ENCODE measurements around the gene TSPAN1. TPM values are rescaled to one million over a fixed set of nuclear protein-coding genes. Genes with fewer than 3 reads are reported as not detected.

Gene TSPAN1
- total RNA-seq, 1 experiment from 2014 or later = not detected

GRCh38 chr1:46187106-46187869 is 12.4 kb downstream of the TSPAN1 start:
- Histone ChIP-seq H3K27me3 (replicated peaks) (no peaks in the 10 kb centered on the region), H3K27ac (no peak overlapping the region), H3K4me3 (no peak overlapping the region), H3K9me3 (replicated peaks) (no peaks in the 10 kb centered on the region), H3K4me1 (replicated peaks) (peaks cover 18% of the 10 kb centered on the region), H3K36me3 (peaks cover 47% of the 10 kb centered on the region)
- DNase-seq (ENCODE audit: low read depth in 1 of 2, low spot score in 2 of 2) = no peak

DNA sequence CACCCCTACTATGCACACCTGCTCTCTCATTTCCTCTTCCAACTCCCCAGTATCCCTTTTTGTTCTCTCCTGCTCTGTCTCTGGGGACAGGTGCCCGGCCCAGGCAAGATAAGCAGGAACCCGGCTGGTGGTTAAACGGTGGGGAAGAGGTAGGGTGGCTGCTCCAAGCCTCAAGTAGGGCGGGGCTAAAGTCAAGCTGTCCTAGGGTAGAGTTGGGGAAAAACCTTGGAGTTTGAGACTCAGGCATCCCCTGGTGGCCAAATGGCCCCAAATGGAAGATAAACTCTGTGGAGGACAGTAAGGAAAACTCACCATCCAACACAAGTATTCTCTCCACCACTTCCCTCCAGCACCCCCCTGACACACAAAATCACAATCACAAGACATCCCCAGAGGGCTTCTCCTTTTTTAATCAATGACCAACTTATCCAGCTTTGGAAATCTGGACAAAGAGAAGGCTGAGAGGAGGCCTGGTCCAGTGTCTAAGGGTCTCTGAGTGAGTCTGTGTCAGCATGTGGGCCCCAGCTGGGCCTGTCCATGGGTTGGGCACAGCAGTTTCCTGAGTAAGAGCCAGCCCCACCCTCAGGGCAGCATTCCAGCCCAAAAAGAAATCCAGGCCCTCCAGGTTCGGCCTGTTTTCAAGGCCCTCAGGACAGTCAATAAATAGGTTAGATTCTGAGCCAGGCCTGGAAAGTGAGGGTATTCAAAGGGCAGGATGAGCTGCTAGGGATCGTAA is 13.6 kb downstream of the TSPAN1 start:
- H3K9me3 ChIP-seq (replicated peaks) = no peaks in the 10 kb centered on the region
- DNase-seq (ENCODE audit: low read depth in 1 of 2, low spot score in 2 of 2) = no peak
- H3K27me3 ChIP-seq (replicated peaks) = no peaks in the 10 kb centered on the region
- H3K27ac ChIP-seq = no peak overlapping the region
- no peak overlapping the region for H3K4me3 ChIP-seq
- peaks cover 58% of the 10 kb centered on the region for H3K36me3 ChIP-seq
- H3K4me1 ChIP-seq (replicated peaks) = peaks cover 7% of the 10 kb centered on the region

- Histone ChIP-seq H3K4me1 (replicated peaks) (no peaks in the 10 kb centered on the region), H3K4me3 (no peak overlapping the region), H3K27ac (no peak overlapping the region), H3K9me3 (replicated peaks) (no peaks in the 10 kb centered on the region), H3K36me3 (peaks cover 68% of the 10 kb centered on the region), H3K27me3 (replicated peaks) (no peaks in the 10 kb centered on the region)
- no peak for DNase-seq (ENCODE audit: low read depth in 1 of 2, low spot score in 2 of 2)
These were observed 15.7 kb downstream of the TSPAN1 start for GRCh38 chr1:46190539-46190938.

DNA sequence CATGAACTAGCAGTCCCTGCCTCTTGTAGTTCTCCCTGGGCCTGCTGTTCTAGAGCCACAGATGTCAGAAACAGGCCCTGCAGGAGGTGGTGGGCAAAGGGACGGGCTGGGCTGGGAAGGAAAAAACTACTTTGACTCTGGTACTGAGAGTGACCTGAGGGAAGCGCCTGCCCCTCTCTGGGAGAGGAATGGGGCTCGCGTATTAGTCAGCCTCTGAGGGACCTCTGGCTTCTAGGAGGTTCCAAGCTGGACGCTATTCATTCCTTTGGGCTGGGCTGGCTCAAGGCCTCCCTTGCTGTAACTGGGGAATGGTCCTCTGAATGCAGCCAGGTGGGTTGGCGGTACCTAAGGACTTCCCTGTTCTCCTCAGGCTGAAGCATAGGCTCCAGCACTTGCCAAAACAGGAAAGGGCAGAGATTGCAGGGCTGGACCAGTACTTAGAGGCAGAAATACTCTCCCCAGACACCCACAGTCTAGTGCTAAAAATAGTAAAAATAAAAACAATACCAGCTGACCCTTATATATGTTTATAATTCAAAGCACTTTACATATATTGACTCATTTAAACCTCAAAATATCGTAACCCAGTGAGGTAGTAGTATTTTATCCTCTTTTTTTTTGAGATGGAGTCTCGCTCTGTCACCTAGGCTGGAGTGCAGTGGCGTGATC is 16.3 kb downstream of the TSPAN1 start:
- Histone ChIP-seq H3K9me3 (replicated peaks) (no peaks in the 10 kb centered on the region), H3K27ac (no peak overlapping the region), H3K36me3 (peaks cover 70% of the 10 kb centered on the region), H3K4me1 (replicated peaks) (no peaks in the 10 kb centered on the region), H3K4me3 (no peak overlapping the region), H3K27me3 (replicated peaks) (no peaks in the 10 kb centered on the region)
- no peak for DNase-seq (ENCODE audit: low read depth in 1 of 2, low spot score in 2 of 2)

- Histone ChIP-seq H3K4me3 (no peak overlapping the region), H3K36me3 (peaks cover 75% of the 10 kb centered on the region), H3K9me3 (replicated peaks) (no peaks in the 10 kb centered on the region), H3K4me1 (replicated peaks) (peaks cover 1% of the 10 kb centered on the region), H3K27ac (no peak overlapping the region), H3K27me3 (replicated peaks) (no peaks in the 10 kb centered on the region)
- DNase-seq (ENCODE audit: low read depth in 1 of 2, low spot score in 2 of 2) = no peak
These were observed 17.3 kb downstream of the TSPAN1 start for GRCh38 chr1:46192171-46192570.

GRCh38 chr1:46193285-46193684 is 18.4 kb downstream of the TSPAN1 start:
- no peak overlapping the region for H3K4me3 ChIP-seq
- H3K4me1 ChIP-seq (replicated peaks) = peaks cover 10% of the 10 kb centered on the region
- H3K36me3 ChIP-seq = peaks cover 69% of the 10 kb centered on the region
- no peak for DNase-seq (ENCODE audit: low read depth in 1 of 2, low spot score in 2 of 2)
- H3K27ac ChIP-seq = no peak overlapping the region
- H3K27me3 ChIP-seq (replicated peaks) = no peaks in the 10 kb centered on the region
- H3K9me3 ChIP-seq (replicated peaks) = no peaks in the 10 kb centered on the region

GRCh38 chr1:46193984-46194570 is 19.2 kb downstream of the TSPAN1 start:
- Histone ChIP-seq H3K4me3 (no peak overlapping the region), H3K36me3 (peaks cover 63% of the 10 kb centered on the region), H3K27me3 (replicated peaks) (no peaks in the 10 kb centered on the region), H3K9me3 (replicated peaks) (no peaks in the 10 kb centered on the region), H3K27ac (no peak overlapping the region), H3K4me1 (replicated peaks) (peaks cover 17% of the 10 kb centered on the region)
- DNase-seq (ENCODE audit: low read depth in 1 of 2, low spot score in 2 of 2) = no peak

- no peak for DNase-seq (ENCODE audit: low read depth in 1 of 2, low spot score in 2 of 2)
- H3K27me3 ChIP-seq (replicated peaks) = no peaks in the 10 kb centered on the region
- peaks cover 57% of the 10 kb centered on the region for H3K36me3 ChIP-seq
- H3K9me3 ChIP-seq (replicated peaks) = no peaks in the 10 kb centered on the region
- no peak overlapping the region for H3K4me3 ChIP-seq
- H3K4me1 ChIP-seq (replicated peaks) = peaks cover 19% of the 10 kb centered on the region
- no peak overlapping the region for H3K27ac ChIP-seq
These were observed 19.8 kb downstream of the TSPAN1 start for GRCh38 chr1:46194641-46195193.

- peaks cover 42% of the 10 kb centered on the region for H3K36me3 ChIP-seq
- no peak overlapping the region for H3K4me3 ChIP-seq
- no peaks in the 10 kb centered on the region for H3K27me3 ChIP-seq (replicated peaks)
- H3K9me3 ChIP-seq (replicated peaks) = no peaks in the 10 kb centered on the region
- DNase-seq (ENCODE audit: low read depth in 1 of 2, low spot score in 2 of 2) = no peak
- H3K4me1 ChIP-seq (replicated peaks) = peaks cover 19% of the 10 kb centered on the region
- H3K27ac ChIP-seq = no peak overlapping the region
These were observed 21.7 kb downstream of the TSPAN1 start for GRCh38 chr1:46196609-46197008.

- DNase-seq (ENCODE audit: low read depth in 1 of 2, low spot score in 2 of 2) = no peak
- peak overlapping the region; percentile 86 for H3K4me3 ChIP-seq
- H3K27ac ChIP-seq = peak overlapping the region; percentile 64; the same call in 1 of the 2 replicates
- H3K4me1 ChIP-seq (replicated peaks) = peaks cover 19% of the 10 kb centered on the region
- H3K36me3 ChIP-seq = peaks cover 35% of the 10 kb centered on the region
- H3K27me3 ChIP-seq (replicated peaks) = no peaks in the 10 kb centered on the region
- no peaks in the 10 kb centered on the region for H3K9me3 ChIP-seq (replicated peaks)
These were observed 22.7 kb downstream of the TSPAN1 start for GRCh38 chr1:46197560-46197963.

- peaks cover 28% of the 10 kb centered on the region for H3K36me3 ChIP-seq
- no peaks in the 10 kb centered on the region for H3K27me3 ChIP-seq (replicated peaks)
- peak; percentile 57 to 70 for DNase-seq (ENCODE audit: low read depth in 1 of 2, low spot score in 2 of 2)
- no peaks in the 10 kb centered on the region for H3K9me3 ChIP-seq (replicated peaks)
- peak within 1 kb of the TSS; percentile 86 for H3K4me3 ChIP-seq
- H3K27ac ChIP-seq = peak within 1 kb of the TSS; percentile 64
- peaks cover 25% of the 10 kb centered on the region for H3K4me1 ChIP-seq (replicated peaks)
These were observed 23.3 kb downstream of the TSPAN1 start, which contains the start of gene POMGNT1 for GRCh38 chr1:46197964-46198811. Gene POMGNT1, minus strand, starts transcription at chr1:46198434. Its CDS starts 613 bp downstream, at chr1:46197821.

GRCh38 chr1:46199233-46199749 is 24.4 kb downstream of the TSPAN1 start:
- no peaks in the 10 kb centered on the region for H3K9me3 ChIP-seq (replicated peaks)
- peaks cover 29% of the 10 kb centered on the region for H3K4me1 ChIP-seq (replicated peaks)
- peak overlapping the region; percentile 86 for H3K4me3 ChIP-seq
- DNase-seq (ENCODE audit: low read depth in 1 of 2, low spot score in 2 of 2) = no peak
- no peaks in the 10 kb centered on the region for H3K27me3 ChIP-seq (replicated peaks)
- H3K27ac ChIP-seq = no peak overlapping the region
- H3K36me3 ChIP-seq = peaks cover 21% of the 10 kb centered on the region; the same call in 1 of the 2 replicates
